Urothelium cell line (cell line): Measurements from ENCODE around the gene HK2.
"Not testable (repeated sequence)": the region's sequence is repeated elsewhere in the genome, so short reads cannot be mapped to it uniquely, and the experiment has no call there.

Source experiments
- DNase-seq: peaks from one replicate; pipeline ENCODE4 v3.0.0; 2011; ENCODE audit warnings: low spot score, mixed read lengths
- FAIRE-seq: peaks from 2 replicates; lab custom pipeline; 2011; peaks lifted over from hg19 to GRCh38; lab: Jason Lieb, UNC

Gene HK2

GRCh38 chr2:74876081-74876886 lies 42.4 kb downstream of the HK2 start:
- DNase-seq (peak; percentile 68), FAIRE-seq (no peak)

GRCh38 chr2:74877376-74877775 lies 43.4 kb downstream of the HK2 start:
- DNase-seq (no peak), FAIRE-seq (no peak)

- DNase-seq (no peak), FAIRE-seq (no peak)
Measured at GRCh38 chr2:74877781-74878433, 44.0 kb downstream of the HK2 start.

GRCh38 chr2:74878551-74878950 lies 44.6 kb downstream of the HK2 start:
- DNase-seq (no peak), FAIRE-seq (no peak)

- FAIRE-seq (no peak), DNase-seq (no peak)
Measured at GRCh38 chr2:74880054-74880728, 46.3 kb downstream of the HK2 start.

- FAIRE-seq: no peak
- no peak for DNase-seq
Measured at GRCh38 chr2:74881176-74881575, 47.2 kb downstream of the HK2 start.

GRCh38 chr2:74881626-74882298 lies 47.8 kb downstream of the HK2 start:
- DNase-seq (no peak), FAIRE-seq (no peak)

GRCh38 chr2:74882299-74882687 lies 48.4 kb downstream of the HK2 start:
- DNase-seq: no peak
- no peak for FAIRE-seq

- DNase-seq: no peak
- no peak for FAIRE-seq
Measured at GRCh38 chr2:74883011-74883410, 49.1 kb downstream of the HK2 start.

- FAIRE-seq (no peak), DNase-seq (no peak)
Measured at GRCh38 chr2:74884118-74884762, 50.3 kb downstream of the HK2 start.

- no peak for FAIRE-seq
- no peak for DNase-seq
Measured at GRCh38 chr2:74884866-74885265, 50.9 kb downstream of the HK2 start.

- DNase-seq: no peak
- FAIRE-seq: no peak
Measured at GRCh38 chr2:74886251-74886650, 52.3 kb downstream of the HK2 start.

- no peak for FAIRE-seq
Measured at GRCh38 chr2:74886811-74887210, 52.9 kb downstream of the HK2 start.

GRCh38 chr2:74887445-74887951 lies 53.6 kb downstream of the HK2 start:
- FAIRE-seq: no peak
- DNase-seq: no peak

More at GRCh38 chr2:74886811-74887210, 52.9 kb downstream of the HK2 start:
- DNase-seq: no peak

GRCh38 chr2:74887960-74888700 lies 54.2 kb downstream of the HK2 start:
- FAIRE-seq (peak; percentile 40), DNase-seq (no peak)

- FAIRE-seq (peak; percentile 90), DNase-seq (no peak)
Measured at GRCh38 chr2:74889159-74889558, 55.2 kb downstream of the HK2 start.

GRCh38 chr2:74890711-74891110 lies 56.8 kb downstream of the HK2 start:
- DNase-seq (no peak), FAIRE-seq (no peak)

GRCh38 chr2:74891136-74891764 lies 57.3 kb downstream of the HK2 start:
- no peak for FAIRE-seq
- no peak for DNase-seq

- not testable (repeated sequence) for DNase-seq, FAIRE-seq
Measured at GRCh38 chr2:74891816-74892215, 57.9 kb downstream of the HK2 start.
